Adrenal gland (tissue), 5 donors: ENCODE data around the gene IGFBP1.

Experiments
- POLR2A ChIP-seq, 2 donors: fragments of 450-650 bp; IDR thresholded peaks; one replicate each; pipeline ENCODE4 v1.6.1; 2017; ENCODE audit warnings: antibody characterized with exemption in 2 of 2, mild to moderate bottlenecking in 2 of 2, moderate library complexity in 1 of 2
- TF ChIP-seq, protein P1 (sequence below), 6 experiments: fragments of 450-650 bp in 4 of 6; fragments of 200-600 bp in 2 of 6; sonication (generic) in 1 of 6; IDR thresholded peaks; 1 replicate in 5 of 6; 2 replicates in 1 of 6; pipeline versions ENCODE4 v1.5.1 to v1.8.0; 2016 to 2021; ENCODE audit warnings: antibody characterized with exemption in 6 of 6, mild to moderate bottlenecking in 2 of 6, moderate library complexity in 1 of 6
- donor health status: DM: no; HTN: no; CAD: no.

DNA sequence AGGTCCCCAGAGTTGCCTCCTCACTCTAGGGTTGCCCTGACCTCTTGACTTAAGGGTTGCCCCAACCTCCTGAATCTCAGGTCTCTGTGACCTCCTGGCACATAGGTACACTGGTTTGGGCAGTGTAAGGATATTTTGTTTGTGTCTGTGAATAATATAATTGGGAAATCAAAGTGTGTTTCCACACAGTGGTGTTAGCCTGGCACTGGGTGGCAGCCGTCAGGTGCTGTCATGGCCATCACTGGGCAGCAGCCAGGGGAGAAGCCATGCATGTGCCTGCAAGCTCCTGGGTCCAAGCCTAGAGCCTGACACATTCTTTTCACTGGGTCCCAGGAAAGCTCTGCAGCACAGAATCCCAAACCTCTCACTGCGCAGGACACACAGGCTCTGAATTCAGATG, 11.8 kb upstream of the IGFBP1 start:
- TF ChIP-seq, protein P1, sequence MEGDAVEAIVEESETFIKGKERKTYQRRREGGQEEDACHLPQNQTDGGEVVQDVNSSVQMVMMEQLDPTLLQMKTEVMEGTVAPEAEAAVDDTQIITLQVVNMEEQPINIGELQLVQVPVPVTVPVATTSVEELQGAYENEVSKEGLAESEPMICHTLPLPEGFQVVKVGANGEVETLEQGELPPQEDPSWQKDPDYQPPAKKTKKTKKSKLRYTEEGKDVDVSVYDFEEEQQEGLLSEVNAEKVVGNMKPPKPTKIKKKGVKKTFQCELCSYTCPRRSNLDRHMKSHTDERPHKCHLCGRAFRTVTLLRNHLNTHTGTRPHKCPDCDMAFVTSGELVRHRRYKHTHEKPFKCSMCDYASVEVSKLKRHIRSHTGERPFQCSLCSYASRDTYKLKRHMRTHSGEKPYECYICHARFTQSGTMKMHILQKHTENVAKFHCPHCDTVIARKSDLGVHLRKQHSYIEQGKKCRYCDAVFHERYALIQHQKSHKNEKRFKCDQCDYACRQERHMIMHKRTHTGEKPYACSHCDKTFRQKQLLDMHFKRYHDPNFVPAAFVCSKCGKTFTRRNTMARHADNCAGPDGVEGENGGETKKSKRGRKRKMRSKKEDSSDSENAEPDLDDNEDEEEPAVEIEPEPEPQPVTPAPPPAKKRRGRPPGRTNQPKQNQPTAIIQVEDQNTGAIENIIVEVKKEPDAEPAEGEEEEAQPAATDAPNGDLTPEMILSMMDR (IDR thresholded peaks at IDR 0.05): no peak
- no peak for TF ChIP-seq POLR2A (IDR thresholded peaks at IDR 0.05)
